Endodermal cell (in vitro differentiated cells): ENCODE measurements around the gene PCNX4. TPM values are rescaled to one million over a fixed set of nuclear protein-coding genes. Genes with fewer than 3 reads are reported as not detected.

Experiments used
- DNase-seq: peaks from one replicate; pipeline ENCODE4 v3.0.0-alpha.2; 2017
- H3K27ac ChIP-seq: 2 replicates; pipeline ENCODE4 v1.5.1; 2013; ENCODE audit warnings: mild to moderate bottlenecking, low read depth, low read length, moderate library complexity
- H3K27me3 ChIP-seq: 2 replicates; pipeline ENCODE4 v1.6.1; 2013; ENCODE audit warnings: mild to moderate bottlenecking, low read length, moderate library complexity; ENCODE audit not compliant: insufficient read depth, control insufficient read depth, poor library complexity, severe bottlenecking
- H3K36me3 ChIP-seq: 2 replicates; pipeline ENCODE4 v1.7.0; 2013; ENCODE audit warnings: mild to moderate bottlenecking, low read length, moderate library complexity; ENCODE audit not compliant: control insufficient read depth, insufficient read depth
- H3K4me1 ChIP-seq: one replicate; pipeline ENCODE4 v1.7.0; 2013; ENCODE audit warnings: low read length; ENCODE audit not compliant: control insufficient read depth, insufficient read depth
- H3K4me3 ChIP-seq: 2 replicates; pipeline ENCODE4 v1.5.1; 2013; ENCODE audit warnings: mild to moderate bottlenecking, low read length, moderate library complexity
- H3K9ac ChIP-seq: 2 replicates; pipeline ENCODE4 v1.6.1; 2013; ENCODE audit warnings: mild to moderate bottlenecking, low read length, moderate library complexity; ENCODE audit not compliant: poor library complexity, severe bottlenecking; ENCODE audit errors: extremely low read depth
- H3K9me3 ChIP-seq: 2 replicates; pipeline ENCODE4 v1.6.1; 2013; ENCODE audit warnings: mild to moderate bottlenecking, low read length, moderate library complexity; ENCODE audit not compliant: control insufficient read depth
- H3K27ac Mint-ChIP-seq: 2 replicates; pipeline ENCODE4 v1.8.0; 2020; ENCODE audit warnings: mixed read lengths
- H3K27me3 Mint-ChIP-seq: 2 replicates; pipeline ENCODE4 v1.8.0; 2021; ENCODE audit warnings: mild to moderate bottlenecking, mixed read lengths; ENCODE audit not compliant: insufficient read depth
- H3K36me3 Mint-ChIP-seq: 2 replicates; pipeline ENCODE4 v1.8.0; 2020; ENCODE audit warnings: low read depth, mixed read lengths
- H3K4me1 Mint-ChIP-seq: 2 replicates; pipeline ENCODE4 v1.8.0; 2020; ENCODE audit warnings: mixed read lengths
- H3K4me3 Mint-ChIP-seq: 2 replicates; pipeline ENCODE4 v1.8.0; 2020; ENCODE audit warnings: mild to moderate bottlenecking, moderate library complexity, mixed read lengths
- H3K9me3 Mint-ChIP-seq: 2 replicates; pipeline ENCODE4 v1.8.0; 2020; ENCODE audit warnings: mild to moderate bottlenecking, mixed read lengths
- WGBS, 2 experiments: methylation state at CpG; one replicate each; pipeline versions ENCODE4 v1.1.5 to v1.1.7; 2013; ENCODE audit warnings: missing lambda C conversion rate in 2 of 2, mixed read lengths in 1 of 2; ENCODE audit not compliant: insufficient coverage in 1 of 2, insufficient read length in 1 of 2; 5-methylcytosine and 5-hydroxymethylcytosine counted together
- total RNA-seq, 2 donors: library from RNA; stranded (reverse); fragmentation: NEBNext Ultra II Directional in 1 of 2; extraction: Animal tissue kit (Norgen Biotek cat#: 25700) in 1 of 2; gene quantifications; 2 replicates in 1 of 2; 3 replicates in 1 of 2; pipeline ENCODE4 v1.2.1, GENCODE V29; 2021
- TF ChIP-seq, protein P1 (sequence below): fragments of 200-600 bp; sonication (generic); conservative IDR thresholded peaks from 2 replicates; pipeline ENCODE4 v1.5.0; 2021; ENCODE audit warnings: antibody characterized with exemption, mild to moderate bottlenecking

The PCNX4 gene
- total RNA-seq, 2 donors from 2014 or later: 61.1 to 74.3 TPM

- 0 to 12% methylated on average over 1 to 5 of the region's 5 CpGs for WGBS, 2 experiments
- Histone ChIP-seq H3K9me3 (no peaks in the 10 kb centered on the region), H3K4me3 (no peak overlapping the region), H3K36me3 (no peaks in the 10 kb centered on the region), H3K27me3 (no peaks in the 10 kb centered on the region), H3K4me1 (no peaks in the 10 kb centered on the region), H3K9ac (no peak overlapping the region), H3K27ac (no peak overlapping the region)
- no peak for DNase-seq
- TF ChIP-seq, protein P1, sequence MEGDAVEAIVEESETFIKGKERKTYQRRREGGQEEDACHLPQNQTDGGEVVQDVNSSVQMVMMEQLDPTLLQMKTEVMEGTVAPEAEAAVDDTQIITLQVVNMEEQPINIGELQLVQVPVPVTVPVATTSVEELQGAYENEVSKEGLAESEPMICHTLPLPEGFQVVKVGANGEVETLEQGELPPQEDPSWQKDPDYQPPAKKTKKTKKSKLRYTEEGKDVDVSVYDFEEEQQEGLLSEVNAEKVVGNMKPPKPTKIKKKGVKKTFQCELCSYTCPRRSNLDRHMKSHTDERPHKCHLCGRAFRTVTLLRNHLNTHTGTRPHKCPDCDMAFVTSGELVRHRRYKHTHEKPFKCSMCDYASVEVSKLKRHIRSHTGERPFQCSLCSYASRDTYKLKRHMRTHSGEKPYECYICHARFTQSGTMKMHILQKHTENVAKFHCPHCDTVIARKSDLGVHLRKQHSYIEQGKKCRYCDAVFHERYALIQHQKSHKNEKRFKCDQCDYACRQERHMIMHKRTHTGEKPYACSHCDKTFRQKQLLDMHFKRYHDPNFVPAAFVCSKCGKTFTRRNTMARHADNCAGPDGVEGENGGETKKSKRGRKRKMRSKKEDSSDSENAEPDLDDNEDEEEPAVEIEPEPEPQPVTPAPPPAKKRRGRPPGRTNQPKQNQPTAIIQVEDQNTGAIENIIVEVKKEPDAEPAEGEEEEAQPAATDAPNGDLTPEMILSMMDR: peak; percentile 95
- Mint-ChIP-seq H3K27ac (no peak overlapping the region), H3K27me3 (no peaks in the 10 kb centered on the region), H3K4me3 (no peak overlapping the region), H3K36me3 (no peaks in the 10 kb centered on the region), H3K9me3 (no peaks in the 10 kb centered on the region), H3K4me1 (no peaks in the 10 kb centered on the region)
These were observed 92.6 kb downstream of the PCNX4 start for GRCh38 chr14:60184146-60184904.

DNA sequence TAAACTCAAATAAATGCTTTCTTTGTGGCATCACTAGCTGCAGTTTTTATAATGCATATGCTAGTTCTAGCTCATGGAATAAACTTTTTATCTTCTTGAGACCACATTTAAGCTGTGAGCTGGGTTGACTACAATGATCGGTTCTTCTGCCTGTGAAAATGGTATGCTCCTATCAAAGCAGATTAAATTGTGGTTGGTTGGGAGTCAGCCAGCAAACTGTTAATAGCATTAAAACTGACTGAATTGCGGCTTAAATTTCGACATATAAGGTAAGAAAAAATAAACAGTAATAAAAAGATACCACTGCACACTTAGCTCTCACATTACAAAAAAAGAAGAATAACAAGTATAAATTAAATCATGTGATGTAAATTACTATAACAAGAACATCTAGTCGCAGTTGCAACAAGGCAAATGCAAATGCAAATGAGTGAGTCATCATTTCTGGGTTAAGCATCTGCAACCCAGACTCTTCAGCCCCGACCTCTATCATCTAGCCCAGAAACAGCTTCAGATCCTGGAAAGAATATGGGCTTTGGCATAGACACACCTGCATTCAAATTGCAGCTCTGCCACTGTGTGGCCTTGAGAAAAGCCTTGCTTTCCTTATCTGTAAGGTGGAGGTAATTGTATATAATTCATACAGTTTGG is 93.3 kb downstream of the PCNX4 start:
- no peak overlapping the region for H3K9ac ChIP-seq
- Mint-ChIP-seq H3K9me3 (no peaks in the 10 kb centered on the region), H3K27ac (no peak overlapping the region), H3K4me3 (no peak overlapping the region), H3K4me1 (no peaks in the 10 kb centered on the region), H3K27me3 (no peaks in the 10 kb centered on the region), H3K36me3 (no peaks in the 10 kb centered on the region)
- 61 to 73% methylated on average over 3 to 4 of the region's 5 CpGs for WGBS, 2 experiments
- H3K27me3 ChIP-seq: no peaks in the 10 kb centered on the region
- no peaks in the 10 kb centered on the region for H3K9me3 ChIP-seq
- TF ChIP-seq, protein P1: no peak
- no peak overlapping the region for H3K27ac ChIP-seq
- no peaks in the 10 kb centered on the region for H3K36me3 ChIP-seq
- DNase-seq: no peak
- H3K4me3 ChIP-seq: no peak overlapping the region
- no peaks in the 10 kb centered on the region for H3K4me1 ChIP-seq

DNA sequence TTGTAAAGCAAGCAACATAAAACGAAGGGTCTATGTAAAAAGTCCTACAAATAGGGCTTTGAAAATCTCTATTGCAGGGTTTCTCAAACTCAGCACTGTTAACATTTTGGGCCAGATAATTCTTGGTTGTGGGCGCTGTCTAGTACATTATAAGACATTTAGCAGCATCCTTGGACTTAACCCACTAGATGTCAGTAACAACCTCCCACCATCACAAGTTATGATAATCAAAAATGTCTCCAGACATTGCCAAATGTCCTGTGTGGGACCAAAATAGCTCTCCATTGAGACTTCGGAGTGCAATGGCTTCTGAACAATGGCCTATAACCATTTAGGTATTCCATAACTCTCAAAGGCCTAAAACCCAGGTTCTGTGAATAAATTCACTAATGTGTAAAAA is 96.4 kb downstream of the PCNX4 start:
- no peaks in the 10 kb centered on the region for H3K27me3 Mint-ChIP-seq
- Histone ChIP-seq H3K36me3 (no peaks in the 10 kb centered on the region), H3K9ac (no peak overlapping the region), H3K4me1 (no peaks in the 10 kb centered on the region), H3K27ac (no peak overlapping the region), H3K4me3 (no peak overlapping the region), H3K9me3 (no peaks in the 10 kb centered on the region), H3K27me3 (no peaks in the 10 kb centered on the region)
- DNase-seq: no peak
- H3K4me3 Mint-ChIP-seq: no peak overlapping the region
- no peaks in the 10 kb centered on the region for H3K4me1 Mint-ChIP-seq
- no peaks in the 10 kb centered on the region for H3K36me3 Mint-ChIP-seq
- H3K27ac Mint-ChIP-seq: no peak overlapping the region
- H3K9me3 Mint-ChIP-seq: no peaks in the 10 kb centered on the region
- TF ChIP-seq, protein P1: no peak
- WGBS, 2 experiments: 71 to 92% methylated on average over 1 to 3 of the region's 3 CpGs
